NCI-H187 (cell line): ENCODE measurements around the gene C9orf50.
"Not testable (repeated sequence)": the region's sequence is repeated elsewhere in the genome, so short reads cannot be mapped to it uniquely, and the experiment has no call there.

Experiments
- DNase-seq, 2 experiments: peaks; one replicate each; lab custom pipeline; 2025; lab: John Stamatoyannopoulos, UW

C9orf50 gene

GRCh38 chr9:129620669-129621295 is at the start of gene C9orf50:
Gene C9orf50 (minus strand): TSS chr9:129621101. CDS start chr9:129620574, 527 bp downstream.
- no peak for DNase-seq

GRCh38 chr9:129669946-129670345 is 49.0 kb upstream of the C9orf50 start:
- no peak for DNase-seq

DNA sequence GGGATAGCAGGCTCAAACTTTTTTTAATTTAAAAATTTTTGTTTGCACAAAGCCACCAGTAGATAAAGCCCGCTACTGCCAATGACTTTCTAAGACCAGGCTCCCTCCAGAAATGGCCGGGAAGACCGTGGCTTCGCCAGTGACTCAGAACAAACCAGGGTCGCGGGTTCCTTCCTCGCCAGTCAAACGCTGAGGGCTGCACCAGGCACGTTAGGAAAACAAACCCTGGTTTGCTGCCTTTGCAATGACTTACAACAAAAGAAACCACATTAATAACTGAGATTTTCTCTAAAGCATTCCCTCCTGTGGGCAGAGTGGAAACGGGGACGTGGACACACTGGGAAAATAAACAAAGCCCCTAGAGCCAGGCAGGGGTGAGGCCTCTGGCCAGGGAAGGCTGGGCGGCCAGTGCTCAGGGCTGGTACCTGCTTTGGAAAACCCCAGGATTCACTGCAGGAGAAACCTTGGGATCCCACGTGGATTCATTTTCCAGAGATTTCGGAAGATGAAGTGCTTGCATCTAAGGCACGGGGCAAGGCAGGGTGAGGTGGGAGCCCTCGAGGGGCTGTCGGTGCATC is 48.3 kb upstream of the C9orf50 start:
- DNase-seq = no peak

- DNase-seq = no peak
Measured at GRCh38 chr9:129667850-129668249, 46.9 kb upstream of the C9orf50 start.

- no peak for DNase-seq
Measured at GRCh38 chr9:129667378-129667777, 46.5 kb upstream of the C9orf50 start.

GRCh38 chr9:129666575-129666974 is 45.7 kb upstream of the C9orf50 start:
- DNase-seq = no peak

GRCh38 chr9:129665814-129666520 is 45.1 kb upstream of the C9orf50 start:
- no peak for DNase-seq

GRCh38 chr9:129665389-129665775 is 44.5 kb upstream of the C9orf50 start, which contains the start of gene PRRX2:
Gene PRRX2 (plus strand): TSS chr9:129665647. CDS start chr9:129665868, 221 bp downstream.
- no peak for DNase-seq

DNA sequence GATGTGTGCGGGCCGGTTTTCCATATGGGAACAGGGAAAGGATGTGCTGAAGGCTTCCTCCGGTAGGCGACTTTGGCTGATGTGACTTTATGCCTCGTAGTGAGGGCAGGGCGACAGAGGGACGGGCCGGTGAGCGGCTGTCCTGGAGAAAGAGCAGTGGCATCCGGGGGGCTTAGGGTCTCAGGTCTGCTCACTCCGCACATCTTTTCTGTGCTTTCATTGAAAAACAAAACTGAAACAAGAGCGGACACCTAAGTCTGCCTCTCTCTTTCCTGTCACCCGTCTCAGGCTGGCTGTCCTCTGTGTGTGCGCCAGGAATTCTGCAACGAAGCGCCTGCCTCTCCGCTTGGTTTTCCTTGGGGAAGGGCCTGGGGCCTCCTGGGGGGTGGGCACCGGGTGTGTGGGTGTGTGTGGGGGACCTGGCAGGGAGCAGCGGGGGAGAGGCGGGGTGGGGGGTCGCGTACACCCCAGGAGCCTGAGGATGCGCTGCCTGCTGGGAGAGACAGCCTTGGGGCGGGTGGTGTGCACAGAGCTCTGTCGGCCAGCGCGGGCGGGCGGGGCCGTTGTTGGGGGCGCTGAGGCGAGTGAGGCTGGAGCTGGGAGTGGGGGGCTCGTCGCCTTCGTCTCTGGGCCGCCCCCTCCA is 44.0 kb upstream of the C9orf50 start:
- DNase-seq = no peak

- not testable (repeated sequence) for DNase-seq
Measured at GRCh38 chr9:129662239-129662638, 41.3 kb upstream of the C9orf50 start.

DNA sequence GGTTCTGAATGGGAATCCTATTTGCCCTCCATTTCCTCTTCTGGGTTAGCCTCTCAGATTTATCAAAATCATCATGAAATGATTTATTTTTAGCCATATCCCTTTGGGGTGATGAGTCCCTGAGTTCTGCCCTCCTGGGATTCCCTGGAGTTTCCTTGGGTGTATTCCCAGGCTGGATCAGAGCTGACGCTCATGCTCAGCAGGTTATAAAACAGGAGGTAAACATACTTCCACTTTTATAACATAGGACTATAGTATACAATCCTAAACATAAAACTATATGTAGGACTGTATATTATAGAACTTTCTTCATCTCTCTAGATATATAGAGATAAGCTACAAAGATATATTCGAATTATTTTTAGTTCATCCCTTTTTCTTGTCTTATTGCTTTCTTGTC is 40.1 kb upstream of the C9orf50 start:
- DNase-seq = no peak

DNA sequence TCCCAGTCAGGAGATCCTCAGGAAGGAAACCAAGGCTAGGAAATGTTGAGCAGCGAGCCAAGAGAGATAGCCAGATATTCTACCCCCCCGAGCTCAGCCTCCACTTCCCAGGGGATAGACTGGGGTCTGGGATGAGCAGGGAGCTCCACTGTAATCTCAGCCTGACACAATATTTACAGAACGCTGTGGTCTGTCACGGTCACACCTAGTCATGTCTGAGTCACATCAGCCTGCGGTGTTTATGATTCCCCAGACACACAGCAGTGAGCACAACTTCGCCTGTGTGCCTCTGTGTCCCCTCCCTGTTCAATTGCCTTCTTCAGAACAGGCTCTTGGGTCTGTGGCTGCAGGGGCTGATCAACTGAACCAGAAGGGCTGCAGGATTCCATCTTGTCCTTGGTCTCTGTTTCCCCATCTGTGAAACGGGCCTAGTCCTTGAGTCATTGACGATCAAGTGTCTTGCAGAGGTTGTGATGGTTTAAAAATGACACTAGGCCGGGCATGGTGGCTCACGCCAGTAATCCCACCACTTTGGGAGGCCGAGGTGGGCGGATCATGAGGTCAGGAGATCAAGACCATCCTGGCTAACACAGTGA is 36.0 kb upstream of the C9orf50 start:
- no peak for DNase-seq

- no peak for DNase-seq
Measured at GRCh38 chr9:129655696-129656095, 34.8 kb upstream of the C9orf50 start.

DNA sequence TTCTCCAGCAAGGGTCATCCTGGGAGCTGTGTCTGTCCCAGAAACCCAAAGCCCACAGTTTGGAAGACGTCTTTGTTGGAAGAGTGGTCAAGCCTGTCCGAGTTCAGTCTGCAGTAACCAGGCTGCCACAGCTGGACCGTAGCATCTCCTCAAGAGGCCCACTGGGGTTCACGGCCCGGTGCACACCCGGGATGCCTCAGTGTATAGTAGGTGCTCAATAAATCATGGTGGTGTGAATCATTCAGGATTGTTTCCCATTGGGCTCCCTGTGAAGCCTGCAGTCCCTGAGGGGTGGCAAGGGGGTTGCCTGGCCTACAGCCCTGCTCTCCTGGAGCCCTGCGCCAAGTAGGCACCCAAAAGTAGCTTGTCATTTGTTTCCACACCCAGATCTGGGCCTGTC is 34.3 kb upstream of the C9orf50 start:
- DNase-seq = no peak

DNA sequence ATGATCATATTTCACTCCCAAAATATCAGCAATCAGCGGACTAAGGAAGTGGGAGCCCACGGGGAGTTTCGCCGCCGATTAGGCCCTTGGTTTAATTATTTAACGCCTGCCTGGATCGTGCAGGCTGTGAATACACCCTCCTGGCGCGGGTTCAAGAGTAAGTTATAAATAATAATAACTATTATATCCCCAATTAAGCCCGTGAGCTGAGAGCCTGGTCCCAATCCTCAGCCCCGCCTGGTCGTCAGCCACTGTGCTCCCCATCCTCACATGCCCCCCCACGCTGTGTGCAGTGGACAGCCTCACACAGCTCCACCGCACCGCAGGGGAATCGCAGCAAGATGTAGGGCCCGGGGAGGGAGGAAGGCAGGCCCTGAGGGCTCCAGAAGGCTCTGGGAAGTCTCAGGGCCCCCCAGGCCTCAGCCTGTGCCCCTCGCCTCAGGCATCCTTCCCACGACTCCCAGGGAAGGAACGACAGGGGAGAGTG is 33.7 kb upstream of the C9orf50 start:
- no peak for DNase-seq

GRCh38 chr9:129653823-129654553 is 33.1 kb upstream of the C9orf50 start:
- DNase-seq = no peak

DNA sequence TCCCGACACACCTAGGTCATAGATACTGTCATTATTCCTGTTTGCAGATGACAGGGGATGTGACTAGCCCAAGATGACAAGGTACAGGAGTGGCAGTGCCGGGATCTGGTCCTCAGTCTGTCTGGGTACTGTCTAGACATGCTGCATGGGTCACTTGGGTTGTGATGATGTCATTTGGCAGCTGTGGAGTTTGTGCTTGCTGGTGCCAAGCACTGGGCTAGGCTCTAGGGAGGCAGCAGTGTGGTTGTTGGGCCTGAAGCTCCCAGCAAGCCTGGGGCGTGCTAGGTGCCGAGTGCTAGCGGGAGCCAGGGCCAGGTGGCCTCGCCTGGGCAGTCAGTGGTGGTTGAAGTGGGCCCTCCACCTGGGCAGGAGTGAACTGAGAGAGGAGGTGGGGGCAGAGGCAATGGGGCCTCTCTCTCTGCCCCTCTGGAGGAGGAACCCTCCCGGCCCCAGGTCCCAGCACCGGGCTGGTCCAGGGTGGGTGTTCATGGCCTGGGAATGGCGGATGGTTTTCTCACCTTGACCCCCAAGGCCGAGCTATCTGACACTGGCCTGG is 29.9 kb upstream of the C9orf50 start:
- DNase-seq = no peak

DNA sequence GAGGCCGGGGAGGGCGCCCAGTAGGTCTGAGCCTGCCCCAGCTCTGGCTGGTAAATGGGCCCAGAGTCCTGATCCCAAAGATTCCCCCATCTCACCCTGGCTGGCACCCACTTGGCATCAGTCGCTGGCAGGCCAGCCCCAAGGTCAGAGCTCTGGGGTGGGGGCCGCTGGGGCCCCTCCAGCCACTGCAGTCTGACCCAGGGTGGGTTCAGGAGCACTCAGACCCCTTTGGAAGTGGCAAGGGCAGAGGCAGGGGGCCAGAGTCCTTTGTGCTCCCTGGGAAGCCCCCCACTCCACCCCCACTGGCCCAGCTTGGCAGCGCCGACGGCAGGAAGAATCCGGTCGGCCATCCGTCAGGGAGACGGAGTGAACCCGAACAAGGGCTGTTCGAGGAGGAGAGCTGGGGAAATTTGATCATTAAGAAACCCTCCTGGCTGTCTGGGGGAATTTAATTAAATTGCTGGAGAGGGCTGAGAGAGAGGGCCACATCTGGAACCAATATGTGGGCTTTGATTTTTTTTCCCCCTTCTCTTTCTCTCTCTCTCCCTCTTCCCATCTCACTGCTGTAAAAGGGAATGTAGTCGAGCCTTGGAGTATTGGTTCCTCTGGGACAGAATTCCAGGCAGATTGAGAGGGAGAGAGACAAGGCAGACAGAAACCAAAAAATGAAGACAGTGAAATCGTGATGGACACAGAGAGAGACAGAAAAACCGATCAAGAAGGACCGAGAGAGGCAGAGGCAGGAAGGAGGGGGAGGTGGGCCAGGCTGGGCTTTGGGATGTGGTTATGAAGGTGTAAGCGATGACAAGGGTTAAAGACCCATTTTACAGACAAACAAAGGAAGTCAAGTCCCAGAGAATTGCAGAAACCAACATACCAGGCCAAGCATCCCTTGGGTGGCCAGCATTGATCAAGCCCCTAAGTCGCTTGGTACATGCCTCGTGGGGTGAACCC is 29.1 kb upstream of the C9orf50 start:
- DNase-seq = no peak

- no peak for DNase-seq
Measured at GRCh38 chr9:129648764-129649115, 27.8 kb upstream of the C9orf50 start.

DNA sequence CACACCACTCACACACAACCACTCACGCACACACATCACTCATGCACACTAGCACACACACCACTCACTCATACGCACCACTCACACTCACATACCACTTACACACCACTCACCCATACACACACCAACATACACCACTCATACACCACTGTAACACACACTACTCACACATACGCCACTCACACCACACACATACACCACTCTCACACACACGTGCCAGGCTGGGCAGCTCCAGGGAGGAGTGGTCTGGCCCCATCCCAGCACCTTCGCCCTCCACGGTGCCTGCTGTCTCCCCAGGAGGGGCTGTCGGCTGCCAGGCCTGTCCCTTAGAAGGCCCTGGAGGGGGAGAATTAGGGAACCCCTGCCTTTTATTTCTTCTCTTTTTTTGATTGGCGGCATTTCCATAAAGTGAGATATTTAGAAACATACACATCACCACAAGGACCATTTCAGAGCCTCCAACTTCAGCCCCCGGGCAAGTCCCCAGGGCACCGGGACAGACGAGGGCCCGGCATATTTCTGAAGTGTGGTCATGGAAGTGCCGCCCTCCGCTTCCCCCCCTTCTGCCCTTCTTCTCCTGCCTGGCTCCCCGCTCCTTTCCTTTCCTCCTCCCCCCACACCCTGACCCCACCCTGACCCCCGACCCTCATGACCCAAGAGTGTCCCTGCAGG is 27.3 kb upstream of the C9orf50 start:
- DNase-seq = no peak
